Stimulated activated CD8-positive, alpha-beta memory T cell treated with anti-CD3 and anti-CD28 coated beads, Interleukin-2, amount 100 ng/mL, for 1 hour (primary cell): Measurements from ENCODE around the gene ZNF516.

Experiments used
- DNase-seq, 2 donors: peaks; one replicate each; pipeline ENCODE4 v3.0.0-alpha.2; 2020; ENCODE audit warnings: low read depth in 2 of 2

The ZNF516 gene

GRCh38 chr18:76441668-76442412 lies 53.2 kb downstream of the ZNF516 start:
- no peak for DNase-seq

GRCh38 chr18:76441002-76441667 lies 53.9 kb downstream of the ZNF516 start:
- no peak for DNase-seq

- DNase-seq: no peak
Observed at GRCh38 chr18:76437910-76438309, 57.1 kb downstream of the ZNF516 start.

GRCh38 chr18:76437011-76437410 lies 58.0 kb downstream of the ZNF516 start:
- DNase-seq: no peak

GRCh38 chr18:76436342-76436741 lies 58.7 kb downstream of the ZNF516 start:
- no peak for DNase-seq

- no peak for DNase-seq
Observed at GRCh38 chr18:76435316-76435989, 59.6 kb downstream of the ZNF516 start.

GRCh38 chr18:76434452-76434851 lies 60.6 kb downstream of the ZNF516 start:
- no peak for DNase-seq

GRCh38 chr18:76433788-76434187 lies 61.3 kb downstream of the ZNF516 start:
- DNase-seq: no peak

GRCh38 chr18:76432970-76433767 lies 61.9 kb downstream of the ZNF516 start:
- no peak for DNase-seq

GRCh38 chr18:76432274-76432755 lies 62.7 kb downstream of the ZNF516 start:
- no peak for DNase-seq

GRCh38 chr18:76431437-76432273 lies 63.4 kb downstream of the ZNF516 start:
- DNase-seq: no peak

- no peak for DNase-seq
Observed at GRCh38 chr18:76430636-76431035, 64.4 kb downstream of the ZNF516 start.

- DNase-seq: no peak
Observed at GRCh38 chr18:76429262-76430126, 65.5 kb downstream of the ZNF516 start.

GRCh38 chr18:76428396-76429261 lies 66.4 kb downstream of the ZNF516 start:
- DNase-seq: no peak

GRCh38 chr18:76426737-76427305 lies 68.2 kb downstream of the ZNF516 start:
- no peak for DNase-seq

GRCh38 chr18:76425146-76426131 lies 69.6 kb downstream of the ZNF516 start:
- no peak for DNase-seq

GRCh38 chr18:76422838-76423237 lies 72.2 kb downstream of the ZNF516 start:
- DNase-seq: no peak
